Stimulated activated CD8-positive, alpha-beta memory T cell treated with anti-CD3 and anti-CD28 coated beads, Interleukin-15, amount 100 ng/mL, for 1 hour (primary cell): ENCODE results near the gene NEBL.

Source experiments
- DNase-seq: peaks from one replicate; pipeline ENCODE4 v3.0.0-alpha.2; 2020; ENCODE audit warnings: low read depth

The NEBL gene

DNA sequence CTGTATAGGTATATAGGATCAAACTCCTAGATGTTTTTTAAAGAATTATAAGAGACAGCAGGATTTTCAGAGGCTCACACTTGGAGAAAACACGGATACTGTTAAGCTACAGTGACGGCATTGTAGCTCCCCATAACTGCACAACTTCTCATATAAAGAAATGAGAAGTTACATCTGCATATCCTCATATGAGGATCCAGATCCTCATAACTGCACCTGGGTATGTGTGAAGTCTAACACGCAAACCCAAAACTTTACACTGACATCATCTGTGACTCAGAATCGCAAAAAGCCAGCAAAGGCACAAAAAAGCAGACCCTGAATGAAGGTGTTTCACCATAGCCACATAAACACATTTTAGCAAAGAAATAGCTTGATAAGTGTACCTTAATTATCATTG lies 34.1 kb downstream of the NEBL start:
- no peak for DNase-seq

DNA sequence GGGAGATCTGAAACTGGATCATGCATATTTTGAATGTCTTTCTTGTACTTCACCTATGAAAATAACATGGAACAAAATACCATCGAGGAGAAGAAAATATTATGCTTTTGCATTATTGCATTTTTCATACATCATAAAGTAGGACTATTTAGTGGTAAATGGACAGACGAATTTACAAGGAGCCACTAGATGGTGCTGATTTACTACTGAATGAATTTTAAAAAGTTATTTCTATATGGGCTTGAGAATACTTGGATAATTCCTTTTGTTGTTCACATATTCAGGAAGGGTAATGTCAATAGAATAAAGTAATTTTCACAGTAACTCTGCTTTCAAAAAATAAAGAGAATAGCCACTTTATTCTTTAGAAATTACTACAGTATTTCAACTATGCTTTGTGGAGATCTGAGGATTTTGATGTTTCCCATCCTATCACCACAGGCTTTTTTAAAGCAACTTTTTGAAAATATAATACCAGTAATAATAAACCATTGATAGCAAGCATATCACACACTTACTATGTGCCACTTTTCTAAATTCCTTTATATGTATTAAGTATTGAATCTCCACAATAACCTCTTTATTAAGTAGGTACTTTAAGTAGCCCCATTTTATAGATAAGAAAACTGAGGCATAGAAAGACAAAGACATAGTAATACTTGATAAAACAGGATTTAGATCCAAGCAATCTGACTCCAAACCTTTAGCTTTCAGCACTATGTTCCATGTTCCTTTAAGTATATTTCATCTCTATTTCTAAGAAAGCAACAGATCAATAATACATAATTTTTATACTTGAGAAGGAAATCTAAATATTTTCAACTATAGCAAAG lies 38.6 kb downstream of the NEBL start:
- DNase-seq: no peak

DNA sequence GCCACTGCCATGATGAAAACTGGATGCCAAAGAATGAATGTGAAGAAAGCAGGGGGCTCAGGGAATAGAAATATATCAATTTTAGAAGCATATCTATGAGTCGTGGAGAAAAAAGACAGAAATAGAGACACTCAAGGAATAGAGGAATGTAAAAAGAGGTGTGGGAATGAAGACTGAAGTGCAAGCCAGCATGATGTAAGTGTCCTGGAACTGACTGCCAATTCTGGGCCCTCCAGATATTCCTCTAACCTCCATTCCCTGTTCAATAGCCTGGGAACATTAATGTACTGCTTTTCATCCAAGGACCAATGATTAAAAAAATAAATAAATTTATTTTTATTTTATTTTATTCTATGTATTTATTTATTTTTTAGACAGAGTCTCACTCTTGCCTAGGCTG lies 40.6 kb downstream of the NEBL start:
- no peak for DNase-seq

DNA sequence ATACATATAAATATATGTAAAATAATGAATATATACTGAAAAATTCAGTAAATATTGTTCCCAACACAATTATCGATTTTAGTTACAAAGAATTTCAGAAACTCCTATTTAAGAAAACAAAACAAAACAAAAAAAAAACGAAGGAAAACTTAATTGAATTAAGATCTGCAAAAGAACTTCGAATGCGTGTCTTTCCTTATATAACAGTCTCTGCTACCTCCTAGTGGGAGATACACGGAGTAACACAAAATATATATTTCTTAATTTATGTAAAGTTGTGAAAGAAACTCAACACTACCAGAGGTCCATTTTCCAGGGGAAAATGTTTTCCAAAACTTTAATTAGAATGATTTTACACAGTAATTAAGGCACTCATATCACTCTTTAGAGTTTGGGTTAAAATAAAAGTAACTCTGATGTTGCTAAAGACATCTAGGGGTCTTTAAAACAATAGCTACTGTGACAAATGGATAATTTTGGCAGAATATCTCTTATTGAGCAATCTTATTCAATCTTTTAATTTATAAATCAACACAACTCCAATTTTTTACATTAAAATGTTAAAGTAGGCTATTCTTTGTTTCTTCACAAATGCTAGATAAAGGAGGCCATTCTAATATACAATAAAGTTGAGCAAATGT lies 41.6 kb downstream of the NEBL start:
- DNase-seq: no peak

DNA sequence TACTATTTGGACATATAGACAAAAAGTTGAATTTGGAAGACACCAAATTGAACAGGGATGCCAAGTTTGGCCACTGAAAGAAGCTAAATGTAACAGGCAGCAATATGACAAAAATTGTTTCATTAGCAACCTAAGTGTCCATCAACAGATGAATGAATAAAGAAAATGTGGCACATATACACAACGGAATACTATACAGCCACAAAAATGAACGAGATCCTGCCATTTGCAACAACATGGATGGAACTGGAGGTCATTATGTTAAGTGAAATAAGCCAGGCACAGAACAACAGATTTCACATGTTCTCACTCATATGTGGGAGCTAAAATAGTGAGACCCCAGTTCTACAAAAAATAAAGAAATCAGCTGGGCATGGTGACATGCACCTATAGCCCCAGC lies 43.8 kb downstream of the NEBL start:
- no peak for DNase-seq

DNA sequence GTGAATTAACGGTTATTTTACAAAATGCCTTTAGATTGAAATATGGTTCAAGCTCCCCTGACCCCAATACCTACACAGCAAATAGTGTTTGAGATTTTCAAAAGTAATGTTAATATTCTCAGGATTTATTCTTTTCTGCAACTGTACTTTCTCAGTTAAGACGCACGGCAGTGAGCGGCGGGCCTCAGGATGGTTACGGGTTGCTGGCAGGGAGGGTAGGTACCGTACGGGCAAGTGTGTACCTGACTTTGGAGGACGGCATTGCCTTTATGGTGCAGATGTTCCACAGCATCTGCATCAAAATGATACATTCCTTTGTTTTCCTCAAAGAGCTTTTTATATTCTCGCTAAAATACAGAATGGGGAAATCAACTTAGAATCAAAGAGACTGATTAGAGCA lies 44.8 kb downstream of the NEBL start:
- DNase-seq: no peak

DNA sequence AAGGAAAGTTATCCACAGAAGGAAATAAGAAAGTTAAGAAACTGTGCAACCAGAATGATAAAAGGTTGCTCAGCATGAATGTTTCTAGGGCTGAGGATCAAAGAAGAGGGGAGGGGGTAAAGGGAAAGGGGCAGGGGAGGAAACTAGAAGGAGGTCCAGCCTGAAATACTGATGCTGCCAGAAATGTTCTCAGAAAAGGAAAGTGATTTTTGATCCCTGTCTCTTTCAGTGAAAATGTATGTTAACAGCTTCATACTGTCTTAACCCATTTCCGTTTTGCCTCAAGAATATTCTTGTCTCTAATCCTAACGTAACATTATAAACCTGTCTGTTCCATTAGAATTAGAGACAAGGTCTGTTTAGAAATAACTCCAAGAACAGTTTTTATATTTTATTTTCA lies 49.6 kb downstream of the NEBL start:
- no peak for DNase-seq

DNA sequence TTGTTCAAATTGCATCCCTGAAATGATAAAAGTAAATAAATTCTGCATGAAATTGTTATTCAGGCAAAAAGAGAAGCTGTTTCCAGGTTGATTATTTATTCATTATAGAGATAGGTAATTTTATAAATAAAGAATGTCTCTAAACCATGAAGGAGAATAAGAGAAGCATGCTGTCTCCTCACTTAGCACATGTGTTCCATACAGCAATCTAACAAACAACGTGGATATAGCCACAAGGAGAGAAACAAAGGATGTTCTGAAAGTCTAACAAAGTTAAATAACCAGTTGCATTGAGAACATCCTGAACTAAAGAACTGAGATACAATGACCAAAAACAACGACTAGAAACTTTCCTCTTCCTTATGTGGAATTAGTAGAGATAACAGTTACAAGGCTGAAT lies 50.8 kb downstream of the NEBL start:
- no peak for DNase-seq

DNA sequence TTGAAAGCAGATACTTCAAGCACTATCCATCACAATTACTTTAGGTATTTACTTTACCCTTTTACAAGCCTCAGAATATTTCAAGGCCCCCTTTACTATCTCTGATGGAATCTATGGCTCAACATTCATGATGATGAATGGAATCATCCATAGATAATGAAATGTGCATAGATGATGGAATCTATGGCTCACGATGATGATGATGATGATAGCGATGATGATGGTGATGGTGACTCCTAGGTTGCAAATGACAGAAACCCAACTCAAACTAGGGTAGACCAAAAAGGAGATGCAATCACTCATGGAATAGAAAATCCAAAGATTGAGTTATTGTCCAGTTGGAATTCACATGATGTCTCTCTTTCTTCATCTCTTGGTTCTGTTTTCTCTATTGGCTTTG lies 55.7 kb downstream of the NEBL start:
- DNase-seq: no peak

DNA sequence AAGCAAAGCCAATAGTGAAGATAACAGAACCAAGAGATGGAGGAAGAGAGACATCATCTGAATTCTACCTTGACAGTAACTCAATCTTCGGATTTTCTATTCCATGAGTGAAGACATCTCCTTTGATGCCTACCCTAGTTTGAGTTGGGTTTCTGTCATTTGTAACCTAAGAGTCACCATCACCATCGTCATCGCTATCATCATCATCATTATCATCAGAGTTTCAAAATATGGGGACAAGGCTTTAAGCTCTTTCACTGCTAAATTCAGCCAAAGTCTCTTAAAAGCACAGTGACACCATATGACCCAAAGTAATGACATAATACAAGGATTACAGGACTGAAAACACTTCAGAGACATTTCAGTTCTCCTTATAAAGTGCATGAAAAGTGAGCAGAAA lies 57.2 kb downstream of the NEBL start:
- DNase-seq: no peak

DNA sequence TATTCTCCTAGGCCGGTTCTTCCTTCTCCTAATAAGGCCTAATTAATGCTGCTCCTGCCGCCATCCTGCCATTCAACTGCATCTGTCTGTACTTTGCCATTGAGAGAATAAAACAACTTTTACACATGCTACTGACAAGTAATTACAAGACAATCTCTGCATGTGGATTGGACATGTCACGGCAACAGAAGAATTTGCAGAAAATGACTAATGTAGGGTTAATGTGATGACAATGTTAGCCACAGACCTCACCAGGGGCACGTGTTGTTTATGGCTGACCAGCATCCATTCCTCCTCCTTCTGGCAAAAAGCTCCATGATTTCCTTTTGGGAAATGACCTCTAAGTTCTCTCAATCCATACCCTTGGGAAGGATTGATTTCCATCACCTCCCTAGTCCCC lies 58.0 kb downstream of the NEBL start:
- DNase-seq: no peak

DNA sequence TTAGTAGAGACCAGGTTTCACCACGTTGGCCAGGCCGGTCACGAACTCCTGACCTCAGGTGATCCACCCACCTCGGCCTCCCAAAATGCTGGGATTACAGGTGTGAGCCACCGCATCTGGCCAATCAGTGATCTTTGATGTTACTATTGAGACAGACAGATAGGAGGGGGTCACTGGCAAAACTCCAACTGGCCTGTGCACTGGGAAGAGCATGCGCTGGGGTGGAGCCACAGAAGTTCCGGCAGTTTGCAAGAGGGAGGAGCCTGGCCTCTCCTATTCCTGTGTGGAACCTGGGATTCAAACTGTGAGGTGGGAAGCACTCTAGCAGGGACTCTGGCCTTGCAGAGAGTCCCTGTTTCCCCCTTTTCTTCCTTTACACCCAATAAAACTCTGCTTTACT lies 60.7 kb downstream of the NEBL start:
- DNase-seq: no peak

DNA sequence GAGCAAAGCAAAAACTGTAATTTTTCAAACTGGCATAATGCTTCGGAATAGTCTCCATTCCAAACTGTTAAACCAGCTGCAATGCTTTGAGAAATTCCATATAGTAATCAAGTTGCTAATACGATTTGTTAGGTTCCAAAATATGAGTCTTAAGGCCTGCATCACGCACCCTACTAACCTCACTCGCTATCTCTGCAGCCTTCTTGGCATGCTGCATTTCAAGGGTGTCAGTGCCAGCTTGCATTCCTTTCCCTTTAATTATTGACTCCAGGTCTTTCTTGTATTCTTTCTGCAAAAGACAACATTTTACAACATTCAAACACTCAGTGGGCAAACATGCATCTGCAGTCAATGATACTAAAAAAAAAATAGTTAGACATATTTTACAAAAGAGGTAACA lies 61.8 kb downstream of the NEBL start:
- DNase-seq: no peak

DNA sequence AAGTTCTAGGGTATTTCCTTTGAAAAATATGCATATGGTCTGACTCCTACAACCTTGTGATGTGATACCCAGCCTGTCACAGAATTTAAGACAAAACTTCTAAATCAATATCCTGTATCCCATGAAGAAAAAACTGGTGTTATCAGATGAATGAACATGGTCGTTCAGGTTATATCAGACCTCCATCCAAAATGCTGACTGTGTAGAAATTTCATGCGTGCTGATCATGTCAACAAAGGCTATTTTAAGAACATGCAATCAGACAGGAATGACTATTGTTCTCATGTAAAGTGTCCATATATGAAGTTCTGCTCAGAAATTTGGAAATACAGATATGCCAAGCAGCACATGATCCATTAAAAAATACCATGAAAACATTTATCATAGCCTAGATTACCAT lies 62.3 kb downstream of the NEBL start:
- DNase-seq: no peak

DNA sequence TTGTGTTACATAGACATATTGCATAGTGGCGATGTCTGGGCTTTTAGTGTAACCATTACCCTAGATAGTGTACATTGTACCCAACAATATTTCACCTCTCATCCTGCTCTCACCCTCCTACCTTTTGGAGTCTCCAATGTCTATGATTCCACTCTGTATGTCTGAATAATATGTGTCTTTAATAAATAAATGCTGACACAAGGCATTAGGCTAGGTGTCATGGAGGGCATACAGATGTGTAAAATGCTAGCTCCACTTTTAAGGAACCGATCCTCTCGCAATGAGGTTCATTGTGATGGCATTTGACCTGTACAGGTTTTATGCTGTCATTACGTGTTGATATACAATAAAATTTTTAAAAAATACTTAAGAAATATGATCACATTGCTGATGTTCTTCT lies 74.3 kb downstream of the NEBL start:
- DNase-seq: no peak

DNA sequence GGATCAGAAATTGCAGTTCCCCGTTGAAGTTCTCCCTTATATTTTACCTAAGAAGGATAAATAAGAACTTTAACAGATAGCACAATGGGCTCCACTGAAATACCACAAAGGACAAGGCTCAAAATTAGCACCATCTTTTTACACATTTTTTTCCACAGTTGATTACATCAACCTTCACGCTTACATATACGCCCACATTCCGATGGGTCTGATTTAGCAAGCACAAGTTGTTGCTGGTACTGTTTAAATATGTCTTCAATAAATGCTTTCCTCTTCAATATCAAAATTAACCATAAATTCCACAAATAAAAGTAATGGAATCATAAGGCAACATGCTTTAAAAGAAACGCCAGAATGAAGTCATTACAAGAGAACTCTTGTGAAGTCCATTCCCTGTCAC lies 79.5 kb downstream of the NEBL start:
- no peak for DNase-seq

DNA sequence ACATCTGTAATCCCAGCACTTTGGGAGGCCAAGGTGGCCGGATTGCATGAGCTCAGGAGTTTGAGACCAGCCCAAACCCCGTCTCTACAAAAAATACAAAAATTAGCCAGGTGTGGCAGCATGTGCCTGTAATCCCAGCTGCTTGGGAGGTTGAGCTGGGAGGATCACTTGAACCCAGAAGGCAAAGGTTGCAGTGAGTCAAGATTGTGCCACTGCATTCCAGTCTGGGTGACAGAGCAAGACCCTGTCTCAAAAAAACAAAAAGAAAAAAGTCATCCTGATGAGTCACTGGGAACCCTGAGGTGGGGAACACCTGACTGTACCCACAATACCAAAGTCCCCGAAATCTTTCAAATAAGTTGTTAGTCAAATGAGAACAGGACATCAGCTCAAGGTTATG lies 80.0 kb downstream of the NEBL start:
- DNase-seq: no peak

DNA sequence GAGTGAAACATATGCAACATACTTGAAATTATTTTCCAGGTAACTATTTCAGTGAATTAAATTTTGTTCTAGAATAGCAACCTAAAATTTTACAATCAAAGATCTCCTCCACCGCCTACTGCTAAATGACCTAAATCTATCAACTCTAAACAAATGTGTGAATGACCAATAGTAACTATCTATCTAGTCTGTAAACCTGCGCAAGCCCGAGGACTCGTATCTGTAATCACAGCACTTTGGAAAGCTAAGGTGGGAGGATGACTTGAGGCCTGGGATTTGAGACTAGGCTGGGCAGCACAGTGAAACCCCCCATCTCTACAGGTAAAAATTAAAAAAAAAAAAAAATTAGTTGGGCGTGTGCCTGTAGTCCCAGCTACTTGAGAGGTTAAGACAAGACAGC lies 83.0 kb downstream of the NEBL start:
- no peak for DNase-seq

DNA sequence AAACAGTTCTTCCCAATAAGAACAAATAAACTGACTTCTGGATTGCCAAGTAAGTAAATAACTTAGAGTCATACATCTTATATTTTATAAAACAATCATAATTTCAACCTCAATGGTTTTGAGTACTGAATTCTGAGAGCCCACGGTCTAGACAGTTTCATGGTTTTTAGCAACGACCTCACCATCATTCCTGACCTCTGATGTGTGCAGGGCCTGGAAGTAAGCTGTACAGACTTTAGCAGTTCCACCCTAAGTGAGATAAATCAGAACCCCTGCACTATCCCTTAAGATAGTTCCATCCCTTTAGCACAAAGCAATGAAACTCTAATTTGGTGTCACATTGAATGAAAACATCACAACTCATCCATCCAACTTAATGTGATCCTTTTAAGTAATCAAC lies 86.0 kb downstream of the NEBL start:
- DNase-seq: no peak

DNA sequence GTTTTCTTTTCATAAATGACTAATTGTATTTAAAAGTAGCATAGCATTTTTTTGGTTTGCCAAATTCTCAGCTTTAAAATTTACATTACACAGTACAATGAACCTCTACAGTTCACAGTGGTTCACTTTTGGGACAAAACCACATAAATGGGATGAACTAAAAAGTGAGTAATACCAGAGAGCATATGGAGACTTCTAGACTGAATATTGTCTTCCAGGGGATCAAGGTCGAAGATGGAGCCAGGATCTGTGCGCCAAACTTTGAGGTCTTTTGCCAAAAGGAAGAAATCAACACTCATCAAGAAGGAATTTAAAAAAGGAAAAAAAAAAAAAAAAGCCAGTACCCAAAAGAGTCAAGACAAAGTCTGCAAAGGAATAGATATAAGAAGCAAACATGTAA lies 87.5 kb downstream of the NEBL start:
- DNase-seq: no peak

DNA sequence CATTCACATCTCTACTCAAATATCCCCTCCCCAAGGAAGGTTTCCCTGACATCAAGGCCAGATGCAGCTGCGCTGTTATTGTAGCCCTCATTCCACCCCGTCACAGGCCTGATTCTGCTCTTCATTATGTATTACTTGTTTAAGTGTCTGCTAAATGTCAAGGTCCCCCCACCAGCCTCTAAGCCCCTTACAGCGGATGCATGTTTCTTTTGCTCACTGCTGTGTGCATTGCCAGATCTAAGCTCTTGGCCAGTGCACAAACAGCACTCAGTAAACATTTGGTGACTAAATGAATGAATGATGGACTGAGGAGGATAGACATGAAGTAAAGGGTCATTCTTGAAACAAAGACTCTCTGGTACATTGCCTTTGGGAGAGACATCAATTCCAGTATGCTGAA lies 90.6 kb downstream of the NEBL start:
- DNase-seq: no peak

DNA sequence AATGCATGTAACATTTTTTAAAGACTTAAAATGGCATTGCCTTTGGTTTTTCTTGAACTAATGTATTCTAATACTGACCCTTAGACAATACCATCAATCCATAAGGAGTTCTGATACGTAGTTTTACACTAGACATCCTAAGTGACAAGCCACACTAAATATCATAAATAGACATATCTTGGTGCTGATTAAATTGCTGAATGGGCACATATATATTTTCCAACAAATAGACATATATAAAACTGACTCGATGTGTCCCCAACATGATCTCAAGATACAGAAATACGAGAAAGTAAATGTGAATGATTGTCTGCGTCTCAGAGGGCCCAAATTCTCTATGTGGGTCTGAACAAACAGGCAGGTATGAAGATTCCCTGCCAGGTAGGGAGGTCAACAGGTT lies 99.8 kb downstream of the NEBL start:
- DNase-seq: no peak

DNA sequence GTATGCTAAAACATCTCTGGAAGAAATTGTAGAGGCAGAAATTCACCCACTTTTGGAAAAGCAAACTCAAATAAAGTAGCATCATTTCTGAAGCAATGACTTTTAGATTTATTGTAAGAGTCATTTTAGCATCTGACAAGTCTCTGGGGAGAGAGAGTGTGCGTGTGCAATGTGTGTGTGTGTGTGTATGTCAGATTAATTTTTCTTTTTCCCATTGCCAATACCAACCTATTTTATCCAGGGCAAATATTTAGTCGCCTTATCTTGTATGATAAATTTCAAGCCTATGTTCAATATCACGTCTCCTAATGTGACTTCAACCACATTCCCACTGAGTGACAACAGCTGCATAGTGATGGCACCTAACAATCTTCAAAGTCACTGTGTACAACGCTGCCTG lies 101.7 kb downstream of the NEBL start:
- DNase-seq: no peak

DNA sequence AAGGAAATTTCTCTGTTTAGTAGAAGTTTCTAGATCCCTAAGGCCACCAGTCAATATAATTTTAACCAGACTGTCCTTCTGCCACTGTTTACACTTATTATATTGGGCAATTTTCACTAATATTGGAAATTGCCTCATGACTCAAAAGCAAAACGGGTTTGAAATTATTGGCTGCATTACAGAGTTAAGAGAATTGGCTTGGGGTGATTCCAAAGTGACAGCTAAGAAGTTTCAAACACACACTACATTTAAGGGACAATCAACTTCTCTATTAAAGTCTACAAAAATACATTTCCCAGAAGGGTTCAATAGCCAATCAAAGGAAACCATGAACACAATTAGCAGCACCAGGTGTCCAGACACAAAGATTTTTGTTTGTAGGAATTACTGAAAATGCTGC lies 111.9 kb downstream of the NEBL start:
- DNase-seq: no peak
